ENCODE results near the gene CDH5. TPM values are rescaled to one million over a fixed set of nuclear protein-coding genes. Genes with fewer than 3 reads are reported as not detected.

The CDH5 gene
- total RNA-seq, 1 donor from 2014 or later = 1,308 TPM

DNA sequence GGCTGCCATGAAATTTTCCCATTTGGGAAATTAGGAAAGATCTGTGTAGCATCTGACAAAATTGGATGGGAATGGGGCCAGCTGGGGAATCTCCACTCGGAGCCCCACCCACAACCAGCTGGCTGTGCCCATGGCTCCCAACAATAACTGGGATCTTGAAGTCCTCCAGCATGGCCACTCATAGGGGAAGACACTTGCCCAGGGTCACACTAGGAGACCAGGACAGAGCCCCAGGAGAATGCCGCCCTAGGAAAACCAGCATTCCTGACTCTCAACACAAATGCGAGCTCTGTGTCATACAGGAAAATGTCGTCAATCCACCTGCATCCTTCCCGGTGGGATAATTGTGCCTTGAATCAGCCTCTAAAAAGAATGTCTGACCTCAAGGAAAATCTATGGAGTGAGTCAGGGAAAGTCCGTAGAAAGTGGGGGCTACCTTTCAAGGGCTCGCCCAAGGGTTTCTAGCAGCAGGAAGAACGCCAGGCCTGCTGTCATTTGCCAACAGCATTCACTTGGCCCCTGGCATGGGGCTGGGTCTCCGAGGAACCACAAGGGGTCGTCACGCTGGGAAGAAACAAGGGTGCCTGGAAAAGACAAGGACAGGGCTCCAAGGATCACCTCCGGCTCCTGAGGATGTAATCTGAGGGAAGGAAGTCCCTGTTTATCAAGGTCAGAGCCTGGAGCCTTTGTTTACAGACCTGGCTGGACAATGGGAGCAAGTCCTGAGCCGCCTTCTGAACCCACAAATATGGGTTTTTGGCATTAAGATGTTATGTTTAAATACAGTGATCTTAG is 15.9 kb downstream of the CDH5 start:
- Mint-ChIP-seq H3K27ac (ENCODE audit: unreplicated experiment) (peak overlapping the region; percentile 99), H3K4me1 (ENCODE audit: unreplicated experiment) (peaks cover 69% of the 10 kb centered on the region), H3K4me3 (ENCODE audit: unreplicated experiment) (peak overlapping the region; percentile 40), H3K27me3 (ENCODE audit: unreplicated experiment) (peaks cover 38% of the 10 kb centered on the region), H3K36me3 (ENCODE audit: low read depth, unreplicated experiment) (peaks cover 65% of the 10 kb centered on the region), H3K9me3 (ENCODE audit: unreplicated experiment) (no peaks in the 10 kb centered on the region)
- peak; percentile 49 for DNase-seq (ENCODE audit: low spot score)
- TF ChIP-seq, protein P1, sequence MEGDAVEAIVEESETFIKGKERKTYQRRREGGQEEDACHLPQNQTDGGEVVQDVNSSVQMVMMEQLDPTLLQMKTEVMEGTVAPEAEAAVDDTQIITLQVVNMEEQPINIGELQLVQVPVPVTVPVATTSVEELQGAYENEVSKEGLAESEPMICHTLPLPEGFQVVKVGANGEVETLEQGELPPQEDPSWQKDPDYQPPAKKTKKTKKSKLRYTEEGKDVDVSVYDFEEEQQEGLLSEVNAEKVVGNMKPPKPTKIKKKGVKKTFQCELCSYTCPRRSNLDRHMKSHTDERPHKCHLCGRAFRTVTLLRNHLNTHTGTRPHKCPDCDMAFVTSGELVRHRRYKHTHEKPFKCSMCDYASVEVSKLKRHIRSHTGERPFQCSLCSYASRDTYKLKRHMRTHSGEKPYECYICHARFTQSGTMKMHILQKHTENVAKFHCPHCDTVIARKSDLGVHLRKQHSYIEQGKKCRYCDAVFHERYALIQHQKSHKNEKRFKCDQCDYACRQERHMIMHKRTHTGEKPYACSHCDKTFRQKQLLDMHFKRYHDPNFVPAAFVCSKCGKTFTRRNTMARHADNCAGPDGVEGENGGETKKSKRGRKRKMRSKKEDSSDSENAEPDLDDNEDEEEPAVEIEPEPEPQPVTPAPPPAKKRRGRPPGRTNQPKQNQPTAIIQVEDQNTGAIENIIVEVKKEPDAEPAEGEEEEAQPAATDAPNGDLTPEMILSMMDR (IDR thresholded peaks at IDR 0.05; ENCODE audit: unreplicated experiment) = peak; percentile 18

DNA sequence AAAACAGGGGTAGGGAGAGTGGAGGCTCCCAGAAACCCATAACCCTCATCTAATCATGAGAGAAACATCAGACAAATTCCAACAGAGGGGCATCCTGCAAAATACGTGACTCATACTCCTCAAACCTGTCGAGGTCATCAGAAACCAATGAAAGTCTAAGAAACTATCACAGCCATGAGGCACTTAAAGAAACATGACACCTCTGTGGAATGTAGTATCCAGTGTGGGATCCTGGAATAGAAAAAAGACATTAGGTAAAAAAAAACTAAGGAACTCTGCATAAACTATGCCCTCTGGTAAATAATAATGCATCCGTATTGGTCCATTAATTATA is 16.4 kb downstream of the CDH5 start:
- Mint-ChIP-seq H3K4me3 (ENCODE audit: unreplicated experiment) (peak overlapping the region; percentile 40), H3K4me1 (ENCODE audit: unreplicated experiment) (peaks cover 66% of the 10 kb centered on the region), H3K27ac (ENCODE audit: unreplicated experiment) (peak overlapping the region; percentile 99), H3K36me3 (ENCODE audit: low read depth, unreplicated experiment) (peaks cover 64% of the 10 kb centered on the region), H3K9me3 (ENCODE audit: unreplicated experiment) (no peaks in the 10 kb centered on the region), H3K27me3 (ENCODE audit: unreplicated experiment) (peaks cover 38% of the 10 kb centered on the region)
- TF ChIP-seq, protein P1 (IDR thresholded peaks at IDR 0.05; ENCODE audit: unreplicated experiment) = no peak
- no peak for DNase-seq (ENCODE audit: low spot score)

DNA sequence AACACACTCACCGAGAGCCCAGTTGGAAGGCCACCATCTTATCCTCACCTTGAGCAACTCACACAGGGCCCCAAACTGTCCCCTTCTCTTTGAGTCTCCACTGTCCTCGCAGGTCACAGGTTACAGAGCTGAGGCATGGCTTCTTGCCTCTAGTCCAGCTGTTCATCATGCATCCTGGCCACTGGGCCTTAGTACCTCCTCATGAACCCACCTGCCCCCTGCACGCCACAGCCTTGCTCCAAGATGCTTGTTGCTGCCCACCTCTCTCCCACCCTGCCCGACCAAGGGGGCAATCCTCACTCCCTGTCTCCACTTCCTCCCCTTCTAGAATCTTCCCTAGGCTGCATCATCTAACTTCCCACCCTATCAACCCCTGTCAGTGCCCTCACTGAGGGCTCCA is 17.1 kb downstream of the CDH5 start:
- TF ChIP-seq, protein P1 (IDR thresholded peaks at IDR 0.05; ENCODE audit: unreplicated experiment) = no peak
- Mint-ChIP-seq H3K27ac (ENCODE audit: unreplicated experiment) (peak overlapping the region; percentile 99), H3K9me3 (ENCODE audit: unreplicated experiment) (no peaks in the 10 kb centered on the region), H3K4me3 (ENCODE audit: unreplicated experiment) (peak overlapping the region; percentile 40), H3K4me1 (ENCODE audit: unreplicated experiment) (peaks cover 68% of the 10 kb centered on the region), H3K27me3 (ENCODE audit: unreplicated experiment) (peaks cover 34% of the 10 kb centered on the region), H3K36me3 (ENCODE audit: low read depth, unreplicated experiment) (peaks cover 65% of the 10 kb centered on the region)
- DNase-seq (ENCODE audit: low spot score) = no peak

DNA sequence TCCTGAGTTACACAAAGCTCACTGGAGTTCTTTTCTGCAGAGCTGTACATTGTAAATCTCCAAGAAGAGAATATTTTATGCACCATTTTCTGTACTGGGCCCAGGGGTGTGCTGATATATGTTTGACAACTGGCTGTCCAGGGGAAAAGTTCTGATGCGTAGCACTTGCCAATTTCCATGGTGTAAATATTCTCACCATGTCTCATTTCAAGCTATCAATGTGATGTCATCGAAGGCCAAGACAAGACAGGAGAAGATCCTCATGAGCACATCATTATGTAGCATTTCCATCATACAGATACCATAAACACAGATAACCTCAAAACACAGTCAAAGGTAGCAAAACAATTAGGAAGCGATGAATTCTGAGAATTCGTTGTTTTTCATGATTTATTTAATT is 18.9 kb downstream of the CDH5 start:
- peak overlapping the region; percentile 61 for H3K4me3 Mint-ChIP-seq (ENCODE audit: unreplicated experiment)
- H3K4me1 Mint-ChIP-seq (ENCODE audit: unreplicated experiment) = peaks cover 55% of the 10 kb centered on the region
- TF ChIP-seq, protein P1 (IDR thresholded peaks at IDR 0.05; ENCODE audit: unreplicated experiment) = no peak
- H3K36me3 Mint-ChIP-seq (ENCODE audit: low read depth, unreplicated experiment) = peaks cover 67% of the 10 kb centered on the region
- DNase-seq (ENCODE audit: low spot score) = no peak
- no peaks in the 10 kb centered on the region for H3K9me3 Mint-ChIP-seq (ENCODE audit: unreplicated experiment)
- H3K27ac Mint-ChIP-seq (ENCODE audit: unreplicated experiment) = no peak overlapping the region
- H3K27me3 Mint-ChIP-seq (ENCODE audit: unreplicated experiment) = peaks cover 34% of the 10 kb centered on the region
